GM12878 (cell line): ENCODE measurements around the gene THADA. TPM values are rescaled to one million over a fixed set of nuclear protein-coding genes. Genes with fewer than 3 reads are reported as not detected.

Source experiments
- ATAC-seq: fragments of 200-7000 bp; cut with Tn5 transposase; 3 replicates; pipeline ENCODE4 v1.9.1; 2020; ENCODE audit warnings: mild to moderate bottlenecking, moderate library complexity
- BruUV-seq: library from RNA; stranded (reverse); fragments of 400-500 nt; replicated peaks from 2 replicates; lab custom pipeline; 2021; lab: Mats Ljungman, UMichigan
- CTCF ChIA-PET: fragments of 300-600 bp; sonication (Branson Sonifier 250); formaldehyde crosslinking; extraction: SDS; loops from one replicate; lab custom pipeline; 2021; ENCODE audit warnings: inconsistent platforms; lab: Yijun Ruan, JAX
- POLR2A ChIA-PET: fragments of 350-600 bp; formaldehyde crosslinking; extraction: SDS; loops from one replicate; lab custom pipeline; 2021; ENCODE audit warnings: inconsistent platforms; lab: Charles Lee
- RAD21 ChIA-PET: fragments of 300-600 bp; sonication (Branson Sonifier 250); formaldehyde crosslinking; loops from one replicate; lab custom pipeline; 2023; ENCODE audit warnings: antibody characterized with exemption; ENCODE audit not compliant: unreplicated experiment; lab: Charles Lee
- SMC1A ChIA-PET: fragments of 300-600 bp; sonication (Branson Sonifier 250); formaldehyde crosslinking; loops from one replicate; lab custom pipeline; 2023; ENCODE audit not compliant: unreplicated experiment, uncharacterized antibody; lab: Charles Lee
- DNase-seq: peaks from one replicate; pipeline ENCODE4 v3.0.0-alpha.2; 2011; ENCODE audit warnings: low read depth, low spot score
- FAIRE-seq: peaks from 3 replicates; lab custom pipeline; 2011; peaks lifted over from hg19 to GRCh38; lab: Jason Lieb, UNC
- H2AFZ ChIP-seq: 2 replicates; pipeline ENCODE4 v1.6.0; 2011; ENCODE audit warnings: low read depth, low read length, control low read depth; ENCODE audit not compliant: control insufficient read depth
- H3K27ac ChIP-seq: 2 replicates; pipeline ENCODE4 v1.5.1; 2011; ENCODE audit warnings: control low read depth; ENCODE audit not compliant: control insufficient read depth, insufficient read depth
- H3K27me3 ChIP-seq, 2 experiments: replicated peaks in 1 of 2; 2 replicates each; pipeline versions ENCODE4 v1.6.0 to v1.6.1; 2011; ENCODE audit warnings: low read length in 1 of 2; ENCODE audit not compliant: control insufficient read depth in 2 of 2, insufficient read depth in 2 of 2
- H3K36me3 ChIP-seq, 2 experiments: 2 replicates each; pipeline ENCODE4 v1.5.1; 2011; ENCODE audit warnings: low read length in 1 of 2; ENCODE audit not compliant: control insufficient read depth in 2 of 2, insufficient read depth in 2 of 2
- H3K4me1 ChIP-seq: 2 replicates; pipeline ENCODE4 v1.6.1; 2011; ENCODE audit warnings: mild to moderate bottlenecking, low read length, moderate library complexity, mixed read lengths; ENCODE audit not compliant: control insufficient read depth, insufficient read depth
- H3K4me2 ChIP-seq: 2 replicates; pipeline ENCODE4 v1.6.0; 2011; ENCODE audit warnings: control low read depth; ENCODE audit not compliant: control insufficient read depth, insufficient read depth
- H3K4me3 ChIP-seq: fragments of 200-600 bp; sonication (generic); 2 replicates; pipeline ENCODE4 v1.5.1; 2016
- H3K79me2 ChIP-seq: 2 replicates; pipeline ENCODE4 v1.6.0; 2011; ENCODE audit warnings: low read length; ENCODE audit not compliant: control insufficient read depth, insufficient read depth
- H3K9ac ChIP-seq: 2 replicates; pipeline ENCODE4 v1.8.0; 2011; ENCODE audit warnings: low read length, control low read depth, mixed read lengths; ENCODE audit not compliant: control insufficient read depth, insufficient read depth
- H3K9me3 ChIP-seq: replicated peaks from 3 replicates; pipeline ENCODE4 v1.5.1; 2011; ENCODE audit warnings: mild to moderate bottlenecking, low read length; ENCODE audit not compliant: control insufficient read depth, insufficient read depth
- H4K20me1 ChIP-seq: 2 replicates; pipeline ENCODE4 v1.6.0; 2011; ENCODE audit not compliant: control insufficient read depth, insufficient read depth
- CBX5 ChIP-seq: sonication (generic); IDR thresholded peaks from 2 replicates; pipeline ENCODE4 v1.6.1; 2016; ENCODE audit warnings: low read depth, moderate library complexity, mild to moderate bottlenecking, inconsistent platforms
- CEBPB ChIP-seq, 2 experiments: fragments of 150-350 bp in 1 of 2; IDR thresholded peaks; 2 replicates each; pipeline ENCODE4 v1.6.1; 2012 to 2014; ENCODE audit warnings: low read depth in 2 of 2, low read length in 2 of 2, borderline replicate concordance in 1 of 2, inconsistent platforms in 1 of 2
- TBL1XR1 ChIP-seq: IDR thresholded peaks from 2 replicates; pipeline ENCODE4 v1.6.1; 2012; ENCODE audit warnings: low read depth, low read length, improper control_type of control experiment
- ZBED1 ChIP-seq: IDR thresholded peaks from 2 replicates; pipeline ENCODE4 v1.6.1; 2016; ENCODE audit warnings: borderline replicate concordance
- WGBS: methylation state at CpG from one replicate; pipeline ENCODE4 v1.1.6; 2016; ENCODE audit warnings: low lambda C conversion rate; ENCODE audit not compliant: insufficient replicate concordance, insufficient coverage; ENCODE audit errors: missing lambda C conversion rate; 5-methylcytosine and 5-hydroxymethylcytosine counted together
- in situ Hi-C: fragments of 300-500 bp; cut with MboI; formaldehyde crosslinking; loops from 9 replicates; pipeline ENCODE4 v1.14.3; 2018; ENCODE audit warnings: mixed read lengths
- intact Hi-C: fragments of 100-400 bp; cut with micrococcal nuclease; formaldehyde crosslinking; loops from one replicate; pipeline ENCODE4 v1.14.2; 2022; ENCODE audit not compliant: unreplicated experiment
- polyA plus RNA-seq, 11 experiments: library from polyadenylated mRNA; depleted of rRNA in 4 of 11; unstranded in 6 of 11; stranded (reverse) in 5 of 11; fragments of >200 nt; fragmentation: Nextera tagmentation in 4 of 11; fragmentation: Illumina TruSeq in 1 of 11; extraction: Ambion mirVana in 4 of 11; extraction: Trizol in 1 of 11; gene quantifications; 1 replicate in 1 of 11; 2 replicates in 10 of 11; pipeline versions ENCODE4 v1.2.1 to v1.2.3, GENCODE V29; 2011 to 2016; ENCODE audit warnings: inconsistent platforms in 2 of 11, missing spikeins in 2 of 11, low read depth in 1 of 11
- total RNA-seq, 4 experiments: library from RNA; depleted of rRNA in 3 of 4; stranded (reverse); fragments of >200 nt in 3 of 4; fragmentation: Illumina TruSeq in 1 of 4; extraction: Trizol in 1 of 4; gene quantifications; 2 replicates each; pipeline versions ENCODE4 v1.2.1 to v1.2.3, GENCODE V29; 2013 to 2021
- TF ChIP-seq, protein P1 (sequence below): IDR thresholded peaks from 2 replicates; pipeline ENCODE4 v1.6.1; 2012; ENCODE audit warnings: mild to moderate bottlenecking, low read depth, low read length
- TF ChIP-seq, protein P2 (sequence below): fragments of 450-650 bp; IDR thresholded peaks from 2 replicates; pipeline ENCODE4 v1.6.1; 2017; ENCODE audit warnings: mild to moderate bottlenecking
- TF ChIP-seq, protein P3 (sequence below): fragments of 450-650 bp; IDR thresholded peaks from 2 replicates; pipeline ENCODE4 v1.6.1; 2016; ENCODE audit warnings: mild to moderate bottlenecking
- TF ChIP-seq, protein P4 (sequence below): fragments of 450-650 bp; IDR thresholded peaks from 2 replicates; pipeline ENCODE4 v1.6.1; 2016; ENCODE audit warnings: mild to moderate bottlenecking

The THADA gene
- total and polyA plus RNA-seq, 10 of the 15 experiments (the other 5 are each of a cell fraction or from before 2014, with no cell fraction given): 14.6 to 33.2 (median 23.2) TPM

DNA sequence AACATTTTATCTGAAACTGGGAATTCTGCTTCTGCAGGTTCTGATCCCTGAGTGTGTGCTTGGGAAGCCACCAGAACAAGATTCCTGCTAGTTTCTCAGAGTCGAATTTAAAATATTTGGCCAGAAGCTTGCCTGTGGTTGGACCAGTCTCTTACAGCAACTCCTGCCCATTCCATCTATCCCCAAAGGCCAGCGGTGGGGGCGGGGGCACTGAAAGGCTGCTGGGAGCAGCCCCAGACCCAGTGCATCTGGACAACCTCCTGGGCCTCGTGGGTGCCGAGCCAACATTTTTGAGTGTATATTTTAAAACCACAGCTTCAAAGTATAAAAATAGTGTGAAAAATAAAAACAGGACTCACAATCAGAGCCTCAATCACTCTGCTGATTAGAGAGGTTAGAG is 330.8 kb downstream of the THADA start:
- Histone ChIP-seq H3K27ac (no peak overlapping the region), H3K9ac (no peak overlapping the region), H3K79me2 (no peaks in the 10 kb centered on the region), H3K4me3 (no peak overlapping the region), H4K20me1 (no peaks in the 10 kb centered on the region), H3K4me2 (no peak overlapping the region), H3K27me3 (no peaks in the 10 kb centered on the region), H3K4me1 (no peaks in the 10 kb centered on the region), H3K36me3 (peaks cover 0 to 1% of the 10 kb centered on the region in 2 experiments; a peak in 2 of 4 replicates), H2AFZ (no peak overlapping the region), H3K9me3 (no peaks in the 10 kb centered on the region)
- intact Hi-C loops (no loop called here), in situ Hi-C loops (no loop called here)
- RAD21 ChIA-PET: interaction anchor here (1.1 to 1.4 kb wide), 2 partner anchors 139 to 220 kb away, joined by 3 to 4 read pairs; no protein-coding TSS in a partner anchor
- no TSS peak for BruUV-seq
- CTCF ChIA-PET: interaction anchor here (0.7 to 2.6 kb wide), 2 partner anchors 24 to 36 kb away, joined by 3 to 7 read pairs; no protein-coding TSS in a partner anchor
- TF ChIP-seq, protein P1, sequence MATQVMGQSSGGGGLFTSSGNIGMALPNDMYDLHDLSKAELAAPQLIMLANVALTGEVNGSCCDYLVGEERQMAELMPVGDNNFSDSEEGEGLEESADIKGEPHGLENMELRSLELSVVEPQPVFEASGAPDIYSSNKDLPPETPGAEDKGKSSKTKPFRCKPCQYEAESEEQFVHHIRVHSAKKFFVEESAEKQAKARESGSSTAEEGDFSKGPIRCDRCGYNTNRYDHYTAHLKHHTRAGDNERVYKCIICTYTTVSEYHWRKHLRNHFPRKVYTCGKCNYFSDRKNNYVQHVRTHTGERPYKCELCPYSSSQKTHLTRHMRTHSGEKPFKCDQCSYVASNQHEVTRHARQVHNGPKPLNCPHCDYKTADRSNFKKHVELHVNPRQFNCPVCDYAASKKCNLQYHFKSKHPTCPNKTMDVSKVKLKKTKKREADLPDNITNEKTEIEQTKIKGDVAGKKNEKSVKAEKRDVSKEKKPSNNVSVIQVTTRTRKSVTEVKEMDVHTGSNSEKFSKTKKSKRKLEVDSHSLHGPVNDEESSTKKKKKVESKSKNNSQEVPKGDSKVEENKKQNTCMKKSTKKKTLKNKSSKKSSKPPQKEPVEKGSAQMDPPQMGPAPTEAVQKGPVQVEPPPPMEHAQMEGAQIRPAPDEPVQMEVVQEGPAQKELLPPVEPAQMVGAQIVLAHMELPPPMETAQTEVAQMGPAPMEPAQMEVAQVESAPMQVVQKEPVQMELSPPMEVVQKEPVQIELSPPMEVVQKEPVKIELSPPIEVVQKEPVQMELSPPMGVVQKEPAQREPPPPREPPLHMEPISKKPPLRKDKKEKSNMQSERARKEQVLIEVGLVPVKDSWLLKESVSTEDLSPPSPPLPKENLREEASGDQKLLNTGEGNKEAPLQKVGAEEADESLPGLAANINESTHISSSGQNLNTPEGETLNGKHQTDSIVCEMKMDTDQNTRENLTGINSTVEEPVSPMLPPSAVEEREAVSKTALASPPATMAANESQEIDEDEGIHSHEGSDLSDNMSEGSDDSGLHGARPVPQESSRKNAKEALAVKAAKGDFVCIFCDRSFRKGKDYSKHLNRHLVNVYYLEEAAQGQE: no peak
- TF ChIP-seq ZBED1: no peak
- TF ChIP-seq CEBPB (IDR thresholded peaks at IDR 0.05; ENCODE audit: borderline replicate concordance in 1 of 2, low read depth in 2 of 2, low read length in 2 of 2): no peak
- TF ChIP-seq, protein P2, sequence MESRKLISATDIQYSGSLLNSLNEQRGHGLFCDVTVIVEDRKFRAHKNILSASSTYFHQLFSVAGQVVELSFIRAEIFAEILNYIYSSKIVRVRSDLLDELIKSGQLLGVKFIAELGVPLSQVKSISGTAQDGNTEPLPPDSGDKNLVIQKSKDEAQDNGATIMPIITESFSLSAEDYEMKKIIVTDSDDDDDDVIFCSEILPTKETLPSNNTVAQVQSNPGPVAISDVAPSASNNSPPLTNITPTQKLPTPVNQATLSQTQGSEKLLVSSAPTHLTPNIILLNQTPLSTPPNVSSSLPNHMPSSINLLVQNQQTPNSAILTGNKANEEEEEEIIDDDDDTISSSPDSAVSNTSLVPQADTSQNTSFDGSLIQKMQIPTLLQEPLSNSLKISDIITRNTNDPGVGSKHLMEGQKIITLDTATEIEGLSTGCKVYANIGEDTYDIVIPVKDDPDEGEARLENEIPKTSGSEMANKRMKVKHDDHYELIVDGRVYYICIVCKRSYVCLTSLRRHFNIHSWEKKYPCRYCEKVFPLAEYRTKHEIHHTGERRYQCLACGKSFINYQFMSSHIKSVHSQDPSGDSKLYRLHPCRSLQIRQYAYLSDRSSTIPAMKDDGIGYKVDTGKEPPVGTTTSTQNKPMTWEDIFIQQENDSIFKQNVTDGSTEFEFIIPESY: no peak
- TF ChIP-seq, protein P3, sequence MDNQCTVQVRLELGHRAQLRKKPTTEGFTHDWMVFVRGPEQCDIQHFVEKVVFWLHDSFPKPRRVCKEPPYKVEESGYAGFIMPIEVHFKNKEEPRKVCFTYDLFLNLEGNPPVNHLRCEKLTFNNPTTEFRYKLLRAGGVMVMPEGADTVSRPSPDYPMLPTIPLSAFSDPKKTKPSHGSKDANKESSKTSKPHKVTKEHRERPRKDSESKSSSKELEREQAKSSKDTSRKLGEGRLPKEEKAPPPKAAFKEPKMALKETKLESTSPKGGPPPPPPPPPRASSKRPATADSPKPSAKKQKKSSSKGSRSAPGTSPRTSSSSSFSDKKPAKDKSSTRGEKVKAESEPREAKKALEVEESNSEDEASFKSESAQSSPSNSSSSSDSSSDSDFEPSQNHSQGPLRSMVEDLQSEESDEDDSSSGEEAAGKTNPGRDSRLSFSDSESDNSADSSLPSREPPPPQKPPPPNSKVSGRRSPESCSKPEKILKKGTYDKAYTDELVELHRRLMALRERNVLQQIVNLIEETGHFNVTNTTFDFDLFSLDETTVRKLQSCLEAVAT: no peak
- TF ChIP-seq CBX5: no peak
- TF ChIP-seq TBL1XR1: no peak
- TF ChIP-seq, protein P4, sequence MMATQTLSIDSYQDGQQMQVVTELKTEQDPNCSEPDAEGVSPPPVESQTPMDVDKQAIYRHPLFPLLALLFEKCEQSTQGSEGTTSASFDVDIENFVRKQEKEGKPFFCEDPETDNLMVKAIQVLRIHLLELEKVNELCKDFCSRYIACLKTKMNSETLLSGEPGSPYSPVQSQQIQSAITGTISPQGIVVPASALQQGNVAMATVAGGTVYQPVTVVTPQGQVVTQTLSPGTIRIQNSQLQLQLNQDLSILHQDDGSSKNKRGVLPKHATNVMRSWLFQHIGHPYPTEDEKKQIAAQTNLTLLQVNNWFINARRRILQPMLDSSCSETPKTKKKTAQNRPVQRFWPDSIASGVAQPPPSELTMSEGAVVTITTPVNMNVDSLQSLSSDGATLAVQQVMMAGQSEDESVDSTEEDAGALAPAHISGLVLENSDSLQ: no peak
- FAIRE-seq: no peak
- 94% methylated on average over 5 of the region's 5 CpGs for WGBS
- ATAC-seq: no peak
- DNase-seq: no peak
- POLR2A ChIA-PET: no interaction called here
- SMC1A ChIA-PET: interaction anchor here (1.1 to 1.3 kb wide), 3 partner anchors 12 to 405 kb away, joined by 3 read pairs; no protein-coding TSS in a partner anchor
